Ovary (tissue), 3 donors: ENCODE measurements around the gene SUPT6H.

Experiments
- EP300 ChIP-seq: sonication (generic); formaldehyde crosslinking; IDR thresholded peaks from one replicate; pipeline ENCODE4 v1.6.1; 2017; ENCODE audit warnings: antibody characterized with exemption
- POLR2A ChIP-seq: fragments of 450-650 bp; IDR thresholded peaks from one replicate; pipeline ENCODE4 v1.6.1; 2017; ENCODE audit warnings: antibody characterized with exemption, mild to moderate bottlenecking, moderate library complexity
- TF ChIP-seq, protein P1 (sequence below), 3 donors: fragments of 450-650 bp in 2 of 3; fragments of 200-600 bp in 1 of 3; IDR thresholded peaks; one replicate each; pipeline versions ENCODE4 v1.5.1 to v1.8.0; 2016 to 2022; ENCODE audit warnings: antibody characterized with exemption in 3 of 3, mild to moderate bottlenecking in 1 of 3
- donor health status: DM: no; HTN: no; CAD: no.

DNA sequence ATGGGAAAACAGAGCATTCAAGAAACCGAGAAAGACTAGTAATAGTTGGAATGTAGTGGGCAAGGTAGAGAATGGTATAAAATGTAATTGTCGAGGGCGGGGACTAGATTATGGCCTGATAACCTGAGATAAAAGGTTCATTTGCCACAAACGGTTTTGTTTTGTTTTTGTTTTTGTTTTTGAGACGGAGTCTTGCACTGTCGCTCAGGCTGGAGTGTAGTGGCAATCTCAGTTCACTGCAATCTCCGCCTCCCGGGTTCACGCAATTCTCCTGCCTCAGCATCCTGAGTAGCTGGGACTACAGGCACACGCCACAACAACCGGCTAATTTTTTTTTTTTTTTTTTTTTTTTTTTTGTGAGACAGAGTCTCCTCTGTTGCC is 67.9 kb downstream of the SUPT6H start:
- TF ChIP-seq, protein P1, sequence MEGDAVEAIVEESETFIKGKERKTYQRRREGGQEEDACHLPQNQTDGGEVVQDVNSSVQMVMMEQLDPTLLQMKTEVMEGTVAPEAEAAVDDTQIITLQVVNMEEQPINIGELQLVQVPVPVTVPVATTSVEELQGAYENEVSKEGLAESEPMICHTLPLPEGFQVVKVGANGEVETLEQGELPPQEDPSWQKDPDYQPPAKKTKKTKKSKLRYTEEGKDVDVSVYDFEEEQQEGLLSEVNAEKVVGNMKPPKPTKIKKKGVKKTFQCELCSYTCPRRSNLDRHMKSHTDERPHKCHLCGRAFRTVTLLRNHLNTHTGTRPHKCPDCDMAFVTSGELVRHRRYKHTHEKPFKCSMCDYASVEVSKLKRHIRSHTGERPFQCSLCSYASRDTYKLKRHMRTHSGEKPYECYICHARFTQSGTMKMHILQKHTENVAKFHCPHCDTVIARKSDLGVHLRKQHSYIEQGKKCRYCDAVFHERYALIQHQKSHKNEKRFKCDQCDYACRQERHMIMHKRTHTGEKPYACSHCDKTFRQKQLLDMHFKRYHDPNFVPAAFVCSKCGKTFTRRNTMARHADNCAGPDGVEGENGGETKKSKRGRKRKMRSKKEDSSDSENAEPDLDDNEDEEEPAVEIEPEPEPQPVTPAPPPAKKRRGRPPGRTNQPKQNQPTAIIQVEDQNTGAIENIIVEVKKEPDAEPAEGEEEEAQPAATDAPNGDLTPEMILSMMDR (IDR thresholded peaks at IDR 0.05): no peak
- TF ChIP-seq POLR2A (no peak), EP300 (no peak)
